GM19240 (cell line): ENCODE measurements around the gene NET1.
A peak's percentile ranks its signal among the peaks of the same experiment; 100 is the strongest.
"Not testable (repeated sequence)": the region's sequence is repeated elsewhere in the genome, so short reads cannot be mapped to it uniquely, and the experiment has no call there.

Source experiments
- DNase-seq: peaks from one replicate; pipeline ENCODE4 v3.0.0; 2011; ENCODE audit warnings: low spot score; ENCODE audit not compliant: insufficient read length

The NET1 gene

GRCh38 chr10:5412277-5412941, at the start of gene NET1:
Gene NET1, plus strand, starts transcription at chr10:5412557. Its CDS starts 136 bp downstream, at chr10:5412693.
- DNase-seq, result peak; percentile 81

GRCh38 chr10:5362873-5363272, 49.5 kb upstream of the NET1 start:
- DNase-seq, result no peak

- DNase-seq, result no peak
These were observed 48.0 kb upstream of the NET1 start for GRCh38 chr10:5364374-5364773.

- DNase-seq, result no peak
These were observed 47.4 kb upstream of the NET1 start, which contains the start of gene UCN3 for GRCh38 chr10:5364890-5365338. Gene UCN3, plus strand, starts transcription at chr10:5364966. Its CDS starts 8,755 bp downstream, at chr10:5373721.

GRCh38 chr10:5365928-5366327, 46.4 kb upstream of the NET1 start:
- no peak for DNase-seq

- no peak for DNase-seq
These were observed 42.8 kb upstream of the NET1 start for GRCh38 chr10:5369362-5370158.

- no peak for DNase-seq
These were observed 41.6 kb upstream of the NET1 start for GRCh38 chr10:5370493-5371352.

- no peak for DNase-seq
These were observed 39.0 kb upstream of the NET1 start for GRCh38 chr10:5373307-5373706.

- DNase-seq, result no peak
These were observed 38.3 kb upstream of the NET1 start for GRCh38 chr10:5373891-5374611.

- no peak for DNase-seq
These were observed 35.9 kb upstream of the NET1 start for GRCh38 chr10:5376450-5376849.

- not testable (repeated sequence) for DNase-seq
These were observed 33.2 kb upstream of the NET1 start for GRCh38 chr10:5379202-5379601.

- DNase-seq, result not testable (repeated sequence)
These were observed 32.0 kb upstream of the NET1 start for GRCh38 chr10:5380395-5380794.

GRCh38 chr10:5381187-5381586, 31.2 kb upstream of the NET1 start:
- DNase-seq, result no peak

- DNase-seq, result no peak
These were observed 27.1 kb upstream of the NET1 start for GRCh38 chr10:5385224-5385623.

- no peak for DNase-seq
These were observed 25.2 kb upstream of the NET1 start for GRCh38 chr10:5387169-5387568.

GRCh38 chr10:5390607-5391205, 21.7 kb upstream of the NET1 start:
- DNase-seq, result no peak

GRCh38 chr10:5391790-5392189, 20.6 kb upstream of the NET1 start:
- no peak for DNase-seq

GRCh38 chr10:5393529-5393928, 18.8 kb upstream of the NET1 start:
- DNase-seq, result no peak

GRCh38 chr10:5395168-5395567, 17.2 kb upstream of the NET1 start:
- DNase-seq, result no peak

GRCh38 chr10:5396556-5397300, 15.6 kb upstream of the NET1 start:
- DNase-seq, result no peak
